Stomach (tissue), 9 donors: Measurements from ENCODE around the gene LRGUK. TPM values are rescaled to one million over a fixed set of nuclear protein-coding genes. Genes with fewer than 3 reads are reported as not detected.

Experiments used
- DNase-seq, 2 donors: peaks; one replicate each; pipeline versions ENCODE4 v3.0.0 to v3.0.0-alpha.2; 2013 to 2019
- H3K27ac ChIP-seq, 5 donors: fragments of 200-600 bp in 4 of 5; sonication (generic) in 4 of 5; one replicate each; pipeline ENCODE4 v1.5.1; 2013 to 2019; ENCODE audit warnings: mild to moderate bottlenecking in 1 of 5, moderate library complexity in 1 of 5
- H3K27me3 ChIP-seq, 3 donors: fragments of 200-600 bp; sonication (generic); one replicate each; pipeline ENCODE4 v1.5.1; 2017 to 2019; ENCODE audit warnings: mixed run types in 1 of 3
- H3K36me3 ChIP-seq, 4 donors: fragments of 200-600 bp; sonication (generic); 1 replicate in 3 of 4; 2 replicates in 1 of 4; pipeline ENCODE4 v1.5.1; 2016 to 2019
- H3K4me1 ChIP-seq, 4 donors: fragments of 200-600 bp; sonication (generic); one replicate each; pipeline ENCODE4 v1.5.1; 2016 to 2019
- H3K4me3 ChIP-seq, 4 donors: fragments of 200-600 bp; sonication (generic) in 3 of 4; one replicate each; pipeline ENCODE4 v1.5.1; 2016 to 2019; ENCODE audit warnings: mild to moderate bottlenecking in 1 of 4
- H3K9me3 ChIP-seq, 4 donors: fragments of 200-600 bp; sonication (generic); one replicate each; pipeline ENCODE4 v1.5.1; 2016 to 2019
- CTCF ChIP-seq, 7 experiments: fragments of 450-650 bp in 4 of 7; fragments of 200-600 bp in 3 of 7; sonication (generic) in 3 of 7; IDR thresholded peaks; one replicate each; pipeline ENCODE4 v1.5.1; 2016 to 2019; ENCODE audit warnings: antibody characterized with exemption in 7 of 7, control low read depth in 2 of 7, mild to moderate bottlenecking in 1 of 7
- EP300 ChIP-seq: sonication (generic); formaldehyde crosslinking; IDR thresholded peaks from one replicate; pipeline ENCODE4 v1.6.1; 2017; ENCODE audit warnings: antibody characterized with exemption
- POLR2A ChIP-seq, 4 donors: fragments of 450-650 bp; IDR thresholded peaks; one replicate each; pipeline ENCODE4 v1.6.1; 2016; ENCODE audit warnings: antibody characterized with exemption in 4 of 4, control low read depth in 2 of 4, mild to moderate bottlenecking in 1 of 4, moderate library complexity in 1 of 4
- POLR2AphosphoS5 ChIP-seq, 3 donors: sonication (generic); formaldehyde crosslinking; IDR thresholded peaks; one replicate each; pipeline ENCODE4 v1.6.1; 2016; ENCODE audit warnings: antibody characterized with exemption in 3 of 3
- WGBS, 5 donors: extraction: QIAGEN DNeasy Blood & Tissue Kit in 3 of 5; methylation state at CpG; one replicate each; pipeline versions ENCODE4 v1.1.5 to v1.1.7; 2013 to 2018; 5-methylcytosine and 5-hydroxymethylcytosine counted together
- intact Hi-C: fragments of 100-400 bp; cut with DNase I; formaldehyde crosslinking; loops from one replicate; pipeline ENCODE4 v1.15.1; 2023; ENCODE audit warnings: low total_unique reads
- polyA plus RNA-seq, 3 donors: library from polyadenylated mRNA; stranded (reverse); fragments of 200-250 nt; gene quantifications; one replicate each; pipeline ENCODE4 v1.2.3, GENCODE V29; 2013
- total RNA-seq, 5 donors: library from RNA; depleted of rRNA; stranded (reverse); fragments of >200 nt; gene quantifications; one replicate each; pipeline versions ENCODE4 v1.1.0 to v1.2.3, GENCODE V29; 2014 to 2016
- donor health status: healthy with polysubstance abuse.
- donor health status: Bipolar disorder and iron deficiency.
- donor health status: healthy.

The LRGUK gene
- total and polyA plus RNA-seq, 8 donors, result 0.10 to 4.1 (median 1.5) TPM; not detected in 3

GRCh38 chr7:134126596-134126965 lies 559 bp upstream of the LRGUK start:
- Histone ChIP-seq H3K9me3 (no peaks in the 10 kb centered on the region), H3K36me3 (no peaks in the 10 kb centered on the region), H3K27ac (no peak overlapping the region), H3K4me1 (peaks cover 5 to 18% (median 13%) of the 10 kb centered on the region in 4 donors), H3K4me3 (peak overlapping the region; percentile 59 to 90 (median 63)), H3K27me3 (no peaks in the 10 kb centered on the region)
- TF ChIP-seq POLR2A (IDR thresholded peaks at IDR 0.05), result no peak
- no peak for TF ChIP-seq EP300
- TF ChIP-seq CTCF (IDR thresholded peaks at IDR 0.05), result no peak
- no peak for TF ChIP-seq POLR2AphosphoS5 (IDR thresholded peaks at IDR 0.05)
- DNase-seq, result no peak
- intact Hi-C loops, result no loop called here
- WGBS, 5 donors, result 15 to 24% (median 17%) methylated on average over 6 of the region's 6 CpGs

GRCh38 chr7:134128829-134129228 lies 1.7 kb downstream of the LRGUK start:
- TF ChIP-seq POLR2AphosphoS5 (IDR thresholded peaks at IDR 0.05) (no peak), EP300 (no peak), POLR2A (IDR thresholded peaks at IDR 0.05) (no peak), CTCF (IDR thresholded peaks at IDR 0.05) (no peak)
- Histone ChIP-seq H3K4me3 (no peak overlapping the region), H3K4me1 (peaks cover 5 to 18% (median 13%) of the 10 kb centered on the region in 4 donors), H3K36me3 (no peaks in the 10 kb centered on the region), H3K27ac (no peak overlapping the region), H3K9me3 (no peaks in the 10 kb centered on the region), H3K27me3 (no peaks in the 10 kb centered on the region)
- WGBS, 5 donors, result 78 to 83% (median 81%) methylated on average over 5 of the region's 5 CpGs
- intact Hi-C loops, result no loop called here
- no peak for DNase-seq

- 30 to 50% (median 37%) methylated on average over 2 of the region's 2 CpGs for WGBS, 5 donors
- intact Hi-C loops, result no loop called here
These were observed 2.9 kb downstream of the LRGUK start for GRCh38 chr7:134129856-134130523.

GRCh38 chr7:134134004-134134403 lies 6.9 kb downstream of the LRGUK start:
- no peaks in the 10 kb centered on the region for H3K36me3 ChIP-seq
- H3K4me1 ChIP-seq, result no peaks in the 10 kb centered on the region
- H3K27ac ChIP-seq, result no peak overlapping the region
- TF ChIP-seq POLR2A (IDR thresholded peaks at IDR 0.05) (no peak), CTCF (IDR thresholded peaks at IDR 0.05) (no peak), POLR2AphosphoS5 (IDR thresholded peaks at IDR 0.05) (no peak), EP300 (no peak)
- no peaks in the 10 kb centered on the region for H3K27me3 ChIP-seq
- DNase-seq, result no peak
- no peaks in the 10 kb centered on the region for H3K9me3 ChIP-seq
- 91 to 97% (median 95%) methylated on average over 3 of the region's 3 CpGs for WGBS, 5 donors
- intact Hi-C loops, result no loop called here
- H3K4me3 ChIP-seq, result no peak overlapping the region

More at GRCh38 chr7:134129856-134130523, 2.9 kb downstream of the LRGUK start:
- H3K4me3 ChIP-seq, result no peak overlapping the region
- no peak overlapping the region for H3K27ac ChIP-seq
- peaks cover 5 to 18% (median 13%) of the 10 kb centered on the region in 4 donors for H3K4me1 ChIP-seq
- no peaks in the 10 kb centered on the region for H3K9me3 ChIP-seq
- TF ChIP-seq EP300, result no peak
- TF ChIP-seq POLR2A (IDR thresholded peaks at IDR 0.05), result no peak
- no peak for TF ChIP-seq POLR2AphosphoS5 (IDR thresholded peaks at IDR 0.05)
- no peak for TF ChIP-seq CTCF (IDR thresholded peaks at IDR 0.05)
- H3K27me3 ChIP-seq, result no peaks in the 10 kb centered on the region
- no peaks in the 10 kb centered on the region for H3K36me3 ChIP-seq
- no peak for DNase-seq
